Gastrocnemius medialis (tissue), 4 donors: ENCODE data around the gene CELF4. TPM values are rescaled to one million over a fixed set of nuclear protein-coding genes. Genes with fewer than 3 reads are reported as not detected.

Experiments
- ATAC-seq, 2 donors: fragments of 150-250 bp; one replicate each; pipeline ENCODE4 v1.9.1; 2016
- DNase-seq, 2 donors: peaks; one replicate each; pipeline ENCODE4 v3.0.0-alpha.2; 2019
- H3K27ac ChIP-seq, 4 donors: fragments of 200-600 bp; sonication (generic); 1 replicate in 1 of 4; 2 replicates in 3 of 4; pipeline ENCODE4 v1.5.1; 2016 to 2018; ENCODE audit warnings: mild to moderate bottlenecking in 2 of 4, moderate library complexity in 1 of 4
- H3K27me3 ChIP-seq, 3 donors: fragments of 200-600 bp; sonication (generic) in 2 of 3; 1 replicate in 1 of 3; 2 replicates in 2 of 3; pipeline versions ENCODE4 v1.5.1 to v1.6.0; 2016 to 2019; ENCODE audit warnings: mild to moderate bottlenecking in 1 of 3, moderate library complexity in 1 of 3
- H3K36me3 ChIP-seq, 2 donors: fragments of 200-600 bp; sonication (generic) in 1 of 2; one replicate each; pipeline ENCODE4 v1.5.1; 2017 to 2018
- H3K4me1 ChIP-seq, 2 donors: fragments of 200-600 bp; sonication (generic) in 1 of 2; one replicate each; pipeline ENCODE4 v1.5.1; 2016 to 2017; ENCODE audit warnings: mild to moderate bottlenecking in 2 of 2
- H3K4me3 ChIP-seq, 4 donors: fragments of 200-600 bp; sonication (generic) in 3 of 4; 1 replicate in 1 of 4; 2 replicates in 3 of 4; pipeline ENCODE4 v1.5.1; 2016 to 2019; ENCODE audit warnings: mild to moderate bottlenecking in 2 of 4
- H3K9me3 ChIP-seq, 3 donors: fragments of 200-600 bp; sonication (generic) in 2 of 3; 1 replicate in 1 of 3; 2 replicates in 2 of 3; pipeline ENCODE4 v1.5.1; 2016 to 2019
- POLR2A ChIP-seq, 2 donors: fragments of 450-650 bp; IDR thresholded peaks; one replicate each; pipeline ENCODE4 v1.6.1; 2017; ENCODE audit warnings: antibody characterized with exemption in 2 of 2, mild to moderate bottlenecking in 2 of 2, moderate library complexity in 2 of 2
- in situ Hi-C, 4 donors: fragments of 200-750 bp; cut with MboI; loops; one replicate each; pipeline versions ENCODE4 v1.15.0 to v1.8.0; 2017; ENCODE audit warnings: low sequenced_read_pairs in 4 of 4
- intact Hi-C: fragments of 100-400 bp; cut with DNase I; formaldehyde crosslinking; loops from one replicate; pipeline ENCODE4 v1.15.1; 2023; ENCODE audit warnings: low total_unique reads
- total RNA-seq, 4 donors: library from RNA; depleted of rRNA; stranded (reverse); fragments of >200 nt; gene quantifications; one replicate each; pipeline versions ENCODE4 v1.1.0 to v1.2.3, GENCODE V29; 2016
- TF ChIP-seq, protein P1 (sequence below), 5 experiments: fragments of 450-650 bp in 3 of 5; fragments of 200-600 bp in 2 of 5; sonication (generic) in 2 of 5; IDR thresholded peaks in 4 of 5; conservative IDR thresholded peaks in 1 of 5; 1 replicate in 4 of 5; 2 replicates in 1 of 5; pipeline ENCODE4 v1.5.1; 2016 to 2019; ENCODE audit warnings: antibody characterized with exemption in 5 of 5, mild to moderate bottlenecking in 3 of 5, moderate library complexity in 3 of 5

Gene CELF4
- total RNA-seq, 4 donors from 2014 or later = not detected

DNA sequence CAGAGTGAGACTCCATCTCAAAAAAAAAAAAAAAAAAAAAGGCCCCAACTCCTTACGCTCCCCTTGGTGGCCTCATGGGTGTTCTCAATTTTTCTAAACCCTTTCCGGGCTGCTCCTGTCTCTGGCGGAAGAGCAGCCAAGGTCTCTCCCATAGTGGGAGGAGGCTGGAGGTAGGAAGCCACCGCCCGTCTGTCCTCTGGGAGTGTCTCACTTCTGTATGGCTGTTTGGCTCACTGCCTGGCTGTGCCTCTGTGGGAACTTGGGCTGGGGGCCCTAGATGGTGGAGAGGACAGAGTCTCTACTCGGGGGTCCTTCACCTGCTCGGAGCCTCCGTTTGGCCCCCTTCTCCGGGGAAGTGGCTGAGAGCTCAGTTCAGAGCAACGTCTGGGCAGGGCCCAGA lies 245.3 kb downstream of the CELF4 start:
- no peak for ATAC-seq
- no peaks in the 10 kb centered on the region for H3K9me3 ChIP-seq
- no peak for DNase-seq
- no peak overlapping the region for H3K27ac ChIP-seq
- TF ChIP-seq, protein P1, sequence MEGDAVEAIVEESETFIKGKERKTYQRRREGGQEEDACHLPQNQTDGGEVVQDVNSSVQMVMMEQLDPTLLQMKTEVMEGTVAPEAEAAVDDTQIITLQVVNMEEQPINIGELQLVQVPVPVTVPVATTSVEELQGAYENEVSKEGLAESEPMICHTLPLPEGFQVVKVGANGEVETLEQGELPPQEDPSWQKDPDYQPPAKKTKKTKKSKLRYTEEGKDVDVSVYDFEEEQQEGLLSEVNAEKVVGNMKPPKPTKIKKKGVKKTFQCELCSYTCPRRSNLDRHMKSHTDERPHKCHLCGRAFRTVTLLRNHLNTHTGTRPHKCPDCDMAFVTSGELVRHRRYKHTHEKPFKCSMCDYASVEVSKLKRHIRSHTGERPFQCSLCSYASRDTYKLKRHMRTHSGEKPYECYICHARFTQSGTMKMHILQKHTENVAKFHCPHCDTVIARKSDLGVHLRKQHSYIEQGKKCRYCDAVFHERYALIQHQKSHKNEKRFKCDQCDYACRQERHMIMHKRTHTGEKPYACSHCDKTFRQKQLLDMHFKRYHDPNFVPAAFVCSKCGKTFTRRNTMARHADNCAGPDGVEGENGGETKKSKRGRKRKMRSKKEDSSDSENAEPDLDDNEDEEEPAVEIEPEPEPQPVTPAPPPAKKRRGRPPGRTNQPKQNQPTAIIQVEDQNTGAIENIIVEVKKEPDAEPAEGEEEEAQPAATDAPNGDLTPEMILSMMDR (IDR thresholded peaks at IDR 0.05 in 4 of 5, conservative IDR thresholded peaks at IDR 0.05 in 1 of 5) = no peak
- TF ChIP-seq POLR2A (IDR thresholded peaks at IDR 0.05) = no peak
- intact Hi-C loops = no loop called here
- no peaks in the 10 kb centered on the region for H3K4me1 ChIP-seq
- in situ Hi-C loops = no loop called here
- H3K27me3 ChIP-seq = peaks cover 0 to 7% (median 0%) of the 10 kb centered on the region in 3 donors
- no peaks in the 10 kb centered on the region for H3K36me3 ChIP-seq
- no peak overlapping the region for H3K4me3 ChIP-seq

DNA sequence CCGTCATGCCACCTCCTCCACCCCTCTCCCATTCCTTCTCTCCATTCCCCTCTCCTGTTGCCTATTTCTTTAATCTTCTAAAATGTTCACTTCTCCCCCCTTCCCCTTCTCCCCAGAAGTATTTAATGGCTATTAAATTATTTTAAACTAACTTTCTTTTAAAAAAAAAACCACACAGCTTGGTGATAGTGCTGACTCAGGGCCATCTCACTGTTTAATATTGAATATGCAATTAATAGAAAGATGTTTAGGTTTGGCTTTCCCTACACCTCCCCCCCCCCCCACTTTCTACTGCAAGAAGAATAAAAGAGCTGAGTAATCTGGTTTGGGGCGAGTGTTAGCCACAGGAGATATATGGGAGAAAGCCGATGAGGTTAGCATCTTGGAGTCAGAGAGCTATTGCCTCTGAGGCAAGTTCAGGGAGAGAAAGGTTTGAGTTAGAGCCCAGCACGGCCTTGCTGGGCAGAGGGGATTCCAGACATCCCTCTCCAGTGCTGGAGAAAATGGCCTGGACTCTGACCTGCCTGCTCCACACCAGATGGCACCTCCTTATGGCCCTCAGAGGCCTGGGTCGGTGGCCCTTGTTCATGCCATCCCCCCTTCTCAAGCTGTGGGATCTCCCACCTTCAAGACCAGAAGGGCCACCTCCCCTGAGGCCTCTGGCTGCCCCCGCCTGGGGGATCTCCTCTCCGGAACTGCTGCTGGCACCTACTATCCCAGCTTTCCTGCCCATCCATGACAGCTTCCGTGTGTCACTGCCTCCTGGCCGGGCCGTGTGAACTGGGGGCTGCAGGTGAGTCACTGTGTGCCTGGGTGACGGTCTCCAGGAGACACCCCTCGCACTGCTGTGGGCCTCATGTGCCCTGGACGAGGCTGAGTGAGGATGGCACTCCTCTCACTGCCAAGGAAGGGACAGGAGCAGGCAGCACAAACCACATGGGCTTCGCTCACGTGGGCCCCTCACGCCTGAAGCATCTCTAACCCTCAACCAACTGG lies 246.9 kb downstream of the CELF4 start:
- in situ Hi-C loops = no loop called here

DNA sequence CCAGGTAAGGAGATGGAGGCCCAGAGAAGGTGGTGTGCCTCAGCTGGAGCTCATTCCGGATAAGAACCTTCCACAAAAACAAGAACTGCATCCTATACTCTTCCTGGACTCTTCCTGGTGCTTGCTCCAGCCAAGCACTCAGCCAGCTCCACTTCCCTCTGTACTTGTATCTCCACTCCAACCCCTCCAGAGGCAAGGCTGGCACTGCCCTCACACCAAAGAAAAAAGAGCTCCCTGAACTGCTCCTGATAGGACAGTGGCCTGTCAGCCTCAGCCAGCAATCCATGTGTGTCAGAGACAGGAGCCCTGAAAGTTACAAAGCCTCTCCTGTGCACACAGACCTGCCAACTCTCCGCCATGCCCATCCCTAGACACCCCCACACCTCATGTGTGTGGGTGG lies 248.1 kb downstream of the CELF4 start:
- no peaks in the 10 kb centered on the region for H3K36me3 ChIP-seq
- H3K27me3 ChIP-seq = peaks cover 0 to 7% (median 0%) of the 10 kb centered on the region in 3 donors
- in situ Hi-C loops = no loop called here
- ATAC-seq = no peak
- intact Hi-C loops = no loop called here
- no peak for TF ChIP-seq POLR2A (IDR thresholded peaks at IDR 0.05)
- TF ChIP-seq, protein P1 (IDR thresholded peaks at IDR 0.05 in 4 of 5, conservative IDR thresholded peaks at IDR 0.05 in 1 of 5) = no peak
- H3K4me1 ChIP-seq = no peaks in the 10 kb centered on the region
- H3K9me3 ChIP-seq = no peaks in the 10 kb centered on the region
- H3K4me3 ChIP-seq = no peak overlapping the region
- no peak overlapping the region for H3K27ac ChIP-seq
- DNase-seq = no peak

More for the DNA sequence above, 246.9 kb downstream of the CELF4 start:
- Histone ChIP-seq H3K27me3 (peaks cover 0 to 7% (median 0%) of the 10 kb centered on the region in 3 donors), H3K4me1 (no peaks in the 10 kb centered on the region), H3K36me3 (no peaks in the 10 kb centered on the region), H3K9me3 (no peaks in the 10 kb centered on the region), H3K27ac (no peak overlapping the region), H3K4me3 (no peak overlapping the region)
- intact Hi-C loops = no loop called here
- no peak for ATAC-seq
- no peak for DNase-seq
- no peak for TF ChIP-seq POLR2A (IDR thresholded peaks at IDR 0.05)
- TF ChIP-seq, protein P1 (IDR thresholded peaks at IDR 0.05 in 4 of 5, conservative IDR thresholded peaks at IDR 0.05 in 1 of 5) = no peak

DNA sequence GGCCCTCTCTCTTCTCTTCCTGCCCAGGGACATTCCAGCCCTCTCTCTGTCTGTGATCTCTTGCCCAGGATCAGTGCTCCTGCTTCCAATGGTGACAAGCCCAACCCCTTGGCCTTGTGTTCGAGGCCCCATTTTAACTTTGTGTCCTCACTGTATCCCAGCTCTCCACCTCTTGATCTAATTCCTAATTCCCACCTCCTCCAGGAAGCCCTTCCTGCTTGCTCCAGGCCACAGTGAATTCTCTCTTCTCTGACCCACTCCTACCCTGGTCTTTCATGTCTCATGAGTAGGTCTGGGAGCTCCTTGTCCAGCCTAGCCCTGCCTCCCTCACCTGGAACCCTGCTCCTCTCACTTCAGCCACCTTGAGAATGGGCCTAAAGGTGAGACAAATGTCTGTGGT lies 249.1 kb downstream of the CELF4 start:
- ATAC-seq (no peak), DNase-seq (no peak)
- H3K27ac ChIP-seq = no peak overlapping the region
- intact Hi-C loops (no loop called here), in situ Hi-C loops (no loop called here)
- no peaks in the 10 kb centered on the region for H3K4me1 ChIP-seq
- no peak for TF ChIP-seq POLR2A (IDR thresholded peaks at IDR 0.05)
- TF ChIP-seq, protein P1 (IDR thresholded peaks at IDR 0.05 in 4 of 5, conservative IDR thresholded peaks at IDR 0.05 in 1 of 5) = no peak
- H3K36me3 ChIP-seq = no peaks in the 10 kb centered on the region
- peaks cover 0 to 5% (median 0%) of the 10 kb centered on the region in 3 donors for H3K27me3 ChIP-seq
- no peak overlapping the region for H3K4me3 ChIP-seq
- no peaks in the 10 kb centered on the region for H3K9me3 ChIP-seq
